ENCODE data around the gene ARHGAP15.

- no peak for TF ChIP-seq POLR2A (IDR thresholded peaks at IDR 0.05)
- no peak for TF ChIP-seq CTCF (IDR thresholded peaks at IDR 0.05)
Measured at GRCh38 chr2:143499061-143499460, 369.8 kb downstream of the ARHGAP15 start.

Data from adrenal gland (tissue), 5 donors.